HEK293 (cell line): Measurements from ENCODE around the gene MAGEA10.

Experiments used
- CTCF ChIA-PET: fragments of 350-600 bp; formaldehyde crosslinking; extraction: SDS; loops from one replicate; lab custom pipeline; 2021; ENCODE audit warnings: antibody characterized with exemption; lab: Yijun Ruan, JAX
- POLR2A ChIA-PET: fragments of 300-600 bp; formaldehyde crosslinking; extraction: SDS; loops from one replicate; lab custom pipeline; 2020; ENCODE audit warnings: antibody characterized with exemption, inconsistent platforms; lab: Yijun Ruan, JAX
- H3K27ac ChIP-seq: fragments of 200-500 bp; sonication (Bioruptor generic); 2 replicates; pipeline ENCODE4 v1.5.1; 2014; ENCODE audit warnings: low read depth, low read length, control low read depth, inconsistent platforms; ENCODE audit errors: extremely low read depth
- H3K36me3 ChIP-seq, 2 experiments: fragments of 200-500 bp in 1 of 2; sonication (Bioruptor generic) in 1 of 2; 1 replicate in 1 of 2; 2 replicates in 1 of 2; pipeline ENCODE4 v1.5.1; 2014 to 2017; ENCODE audit warnings: inconsistent platforms in 2 of 2, low read length in 2 of 2; ENCODE audit not compliant: control insufficient read depth in 2 of 2, insufficient read depth in 1 of 2
- H3K4me1 ChIP-seq: fragments of 200-500 bp; sonication (Bioruptor generic); 2 replicates; pipeline ENCODE4 v1.5.1; 2014; ENCODE audit warnings: mild to moderate bottlenecking, low read length, inconsistent platforms; ENCODE audit not compliant: control insufficient read depth, insufficient read depth
- H3K4me3 ChIP-seq: 2 replicates; pipeline ENCODE4 v1.5.1; 2011; ENCODE audit warnings: low read depth, mild to moderate bottlenecking, control low read depth, low read length, moderate library complexity
- H3K9me3 ChIP-seq: fragments of 200-500 bp; sonication (Bioruptor generic); 2 replicates; pipeline ENCODE4 v1.5.1; 2014; ENCODE audit warnings: low read depth, low read length, inconsistent platforms; ENCODE audit not compliant: control insufficient read depth, insufficient read depth
- KLF1 ChIP-seq: fragments of 450-650 bp; formaldehyde crosslinking; IDR thresholded peaks from 2 replicates; pipeline ENCODE4 v1.5.1; 2016; ENCODE audit warnings: missing biosample characterization, missing genetic modification characterization
- KLF16 ChIP-seq: fragments of 450-650 bp; formaldehyde crosslinking; IDR thresholded peaks from 2 replicates; pipeline ENCODE4 v1.5.1; 2017; ENCODE audit warnings: missing biosample characterization, missing genetic modification characterization
- KLF9 ChIP-seq: fragments of 450-650 bp; formaldehyde crosslinking; IDR thresholded peaks from 2 replicates; pipeline ENCODE4 v1.5.1; 2016; ENCODE audit warnings: missing biosample characterization, missing genetic modification characterization, low read depth
- TCF7L2 ChIP-seq: IDR thresholded peaks from 2 replicates; pipeline ENCODE4 v1.6.1; 2011; ENCODE audit warnings: low read depth, mild to moderate bottlenecking, inconsistent platforms, low read length, moderate library complexity, borderline replicate concordance
- WT1 ChIP-seq: fragments of 450-650 bp; formaldehyde crosslinking; IDR thresholded peaks from 2 replicates; pipeline ENCODE4 v1.5.1; 2016; ENCODE audit warnings: missing biosample characterization, missing genetic modification characterization
- ZBTB1 ChIP-seq: fragments of 450-650 bp; formaldehyde crosslinking; IDR thresholded peaks from 2 replicates; pipeline ENCODE4 v1.5.1; 2016; ENCODE audit warnings: missing biosample characterization, missing genetic modification characterization
- ZNF140 ChIP-seq: fragments of 450-650 bp; formaldehyde crosslinking; IDR thresholded peaks from 2 replicates; pipeline ENCODE4 v1.5.1; 2016; ENCODE audit warnings: missing biosample characterization, missing genetic modification characterization
- ZNF155 ChIP-seq: fragments of 450-650 bp; formaldehyde crosslinking; IDR thresholded peaks from 2 replicates; pipeline ENCODE4 v1.5.1; 2016; ENCODE audit warnings: missing biosample characterization, missing genetic modification characterization
- ZNF16 ChIP-seq: fragments of 450-650 bp; formaldehyde crosslinking; IDR thresholded peaks from 2 replicates; pipeline ENCODE4 v1.5.1; 2016; ENCODE audit warnings: low read depth, missing biosample characterization, missing genetic modification characterization
- ZNF175 ChIP-seq: fragments of 450-650 bp; formaldehyde crosslinking; IDR thresholded peaks from 2 replicates; pipeline ENCODE4 v1.5.1; 2016; ENCODE audit warnings: missing biosample characterization, missing genetic modification characterization
- ZNF211 ChIP-seq: fragments of 450-650 bp; formaldehyde crosslinking; IDR thresholded peaks from 2 replicates; pipeline ENCODE4 v1.5.1; 2016; ENCODE audit warnings: low read depth, missing biosample characterization, missing genetic modification characterization
- ZNF311 ChIP-seq: fragments of 450-650 bp; formaldehyde crosslinking; IDR thresholded peaks from 2 replicates; pipeline ENCODE4 v1.5.1; 2017; ENCODE audit warnings: missing biosample characterization, missing genetic modification characterization, borderline replicate concordance
- ZNF350 ChIP-seq: fragments of 450-650 bp; formaldehyde crosslinking; IDR thresholded peaks from 2 replicates; pipeline ENCODE4 v1.5.0; 2017; ENCODE audit warnings: missing biosample characterization, mild to moderate bottlenecking, missing genetic modification characterization
- ZNF366 ChIP-seq: fragments of 450-650 bp; formaldehyde crosslinking; conservative IDR thresholded peaks from 2 replicates; pipeline ENCODE4 v1.5.1; 2016; ENCODE audit warnings: missing biosample characterization, missing genetic modification characterization
- ZNF391 ChIP-seq: fragments of 450-650 bp; formaldehyde crosslinking; IDR thresholded peaks from 2 replicates; pipeline ENCODE4 v1.5.1; 2016; ENCODE audit warnings: low read depth, missing biosample characterization, missing genetic modification characterization, borderline replicate concordance
- ZNF426 ChIP-seq: fragments of 450-650 bp; formaldehyde crosslinking; IDR thresholded peaks from 2 replicates; pipeline ENCODE4 v1.5.1; 2017; ENCODE audit warnings: missing biosample characterization, missing genetic modification characterization, mild to moderate bottlenecking, inconsistent platforms, moderate library complexity
- ZNF548 ChIP-seq: fragments of 450-650 bp; formaldehyde crosslinking; IDR thresholded peaks from 2 replicates; pipeline ENCODE4 v1.5.1; 2016; ENCODE audit warnings: missing biosample characterization, missing genetic modification characterization
- ZNF555 ChIP-seq: fragments of 450-650 bp; formaldehyde crosslinking; conservative IDR thresholded peaks from 2 replicates; pipeline ENCODE4 v1.5.1; 2017; ENCODE audit warnings: missing biosample characterization, mild to moderate bottlenecking, missing genetic modification characterization, inconsistent platforms
- ZNF600 ChIP-seq: fragments of 450-650 bp; formaldehyde crosslinking; IDR thresholded peaks from 2 replicates; pipeline ENCODE4 v1.5.1; 2016; ENCODE audit warnings: missing biosample characterization, missing genetic modification characterization
- ZNF677 ChIP-seq: fragments of 450-650 bp; IDR thresholded peaks from 2 replicates; pipeline ENCODE4 v1.5.0; 2018; ENCODE audit warnings: missing biosample characterization, mild to moderate bottlenecking, missing genetic modification characterization, moderate library complexity
- TF ChIP-seq, protein P1 (sequence below): fragments of 450-650 bp; formaldehyde crosslinking; IDR thresholded peaks from 2 replicates; pipeline ENCODE4 v1.5.1; 2017; ENCODE audit warnings: missing biosample characterization, missing genetic modification characterization
- TF ChIP-seq, protein P2 (sequence below): fragments of 450-650 bp; formaldehyde crosslinking; IDR thresholded peaks from 2 replicates; pipeline ENCODE4 v1.5.1; 2016; ENCODE audit warnings: missing biosample characterization, missing genetic modification characterization, low read depth
- TF ChIP-seq, protein P3 (sequence below): fragments of 450-650 bp; formaldehyde crosslinking; IDR thresholded peaks from 2 replicates; pipeline ENCODE4 v1.5.1; 2016; ENCODE audit warnings: missing biosample characterization, missing genetic modification characterization
- TF ChIP-seq, protein P4 (sequence below): sonication (generic); formaldehyde crosslinking; IDR thresholded peaks from 2 replicates; pipeline ENCODE4 v1.8.1; 2022; ENCODE audit warnings: mild to moderate bottlenecking, moderate library complexity, missing genetic modification reagents
- TF ChIP-seq, protein P5 (sequence below): fragments of 450-650 bp; formaldehyde crosslinking; IDR thresholded peaks from 2 replicates; pipeline ENCODE4 v1.5.1; 2016; ENCODE audit warnings: missing biosample characterization, missing genetic modification characterization
- TF ChIP-seq, protein P6 (sequence below): fragments of 450-650 bp; formaldehyde crosslinking; IDR thresholded peaks from 2 replicates; pipeline ENCODE4 v1.5.1; 2016; ENCODE audit warnings: missing biosample characterization, missing genetic modification characterization

MAGEA10 gene

DNA sequence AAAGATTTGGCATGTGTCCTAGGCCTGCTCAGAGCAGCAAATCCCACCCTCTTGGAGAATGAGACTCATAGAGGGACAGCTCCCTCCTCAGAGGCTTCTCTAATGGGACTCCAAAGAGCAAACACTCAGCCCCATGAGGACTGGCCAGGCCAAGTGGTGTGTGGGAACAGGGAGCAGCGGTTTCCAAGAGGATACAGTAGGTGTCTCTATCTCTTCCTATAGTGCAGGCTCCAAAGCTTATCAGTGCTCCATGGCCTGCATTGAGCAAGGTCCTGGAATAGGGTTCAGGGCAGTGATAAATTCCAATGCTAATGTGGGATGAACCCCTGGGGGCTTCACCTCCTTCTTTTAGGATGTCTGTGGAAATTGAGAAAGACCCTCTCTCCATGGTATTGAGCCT lies 15.7 kb upstream of the MAGEA10 start:
- POLR2A ChIA-PET, result no interaction called here
- Histone ChIP-seq H3K36me3 (no peaks in the 10 kb centered on the region), H3K4me3 (no peak overlapping the region)
- TF ChIP-seq KLF16 (no peak), ZNF548 (tag by site-specific recombination) (no peak), ZNF211 (no peak), ZNF16 (tag by site-specific recombination) (no peak), ZNF555 (tag by site-specific recombination) (no peak), ZNF677 (tag by site-specific recombination) (no peak), ZNF311 (no peak)
- TF ChIP-seq, all 188 proteins: peak for 0
- H3K9me3 ChIP-seq, result no peaks in the 10 kb centered on the region
- CTCF ChIA-PET, result interaction anchor here (0.5 kb wide), 1 partner anchor 181 kb away, joined by 4 read pairs; no protein-coding TSS in a partner anchor
- H3K27ac ChIP-seq, result no peak overlapping the region
- H3K4me1 ChIP-seq, result no peaks in the 10 kb centered on the region

DNA sequence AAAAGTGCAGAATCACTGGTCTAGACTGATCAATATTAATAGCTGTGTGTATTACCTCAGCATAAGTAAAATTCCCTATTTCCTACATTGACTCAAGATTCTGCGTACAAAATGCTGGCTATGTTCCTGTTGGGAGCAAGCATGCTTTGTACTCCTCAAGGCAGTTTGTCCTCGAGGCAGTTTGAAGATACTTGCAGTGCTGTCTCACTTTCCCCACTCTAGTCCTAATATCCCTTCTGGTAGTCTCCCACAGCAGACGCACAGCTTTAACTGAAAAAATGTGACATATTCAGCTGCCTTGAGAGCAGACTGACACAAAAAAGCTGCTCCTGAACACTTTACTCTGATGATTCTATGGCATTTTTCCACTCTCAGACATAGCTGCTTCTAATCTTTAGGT lies 12.9 kb upstream of the MAGEA10 start:
- Histone ChIP-seq H3K27ac (no peak overlapping the region), H3K4me3 (no peak overlapping the region), H3K9me3 (no peaks in the 10 kb centered on the region), H3K4me1 (no peaks in the 10 kb centered on the region), H3K36me3 (no peaks in the 10 kb centered on the region)
- no peak for TF ChIP-seq ZNF426 (tag by site-specific recombination)
- TF ChIP-seq KLF9 (tag by site-specific recombination), result no peak
- TF ChIP-seq KLF1 (tag by site-specific recombination), result no peak
- TF ChIP-seq, protein P1, sequence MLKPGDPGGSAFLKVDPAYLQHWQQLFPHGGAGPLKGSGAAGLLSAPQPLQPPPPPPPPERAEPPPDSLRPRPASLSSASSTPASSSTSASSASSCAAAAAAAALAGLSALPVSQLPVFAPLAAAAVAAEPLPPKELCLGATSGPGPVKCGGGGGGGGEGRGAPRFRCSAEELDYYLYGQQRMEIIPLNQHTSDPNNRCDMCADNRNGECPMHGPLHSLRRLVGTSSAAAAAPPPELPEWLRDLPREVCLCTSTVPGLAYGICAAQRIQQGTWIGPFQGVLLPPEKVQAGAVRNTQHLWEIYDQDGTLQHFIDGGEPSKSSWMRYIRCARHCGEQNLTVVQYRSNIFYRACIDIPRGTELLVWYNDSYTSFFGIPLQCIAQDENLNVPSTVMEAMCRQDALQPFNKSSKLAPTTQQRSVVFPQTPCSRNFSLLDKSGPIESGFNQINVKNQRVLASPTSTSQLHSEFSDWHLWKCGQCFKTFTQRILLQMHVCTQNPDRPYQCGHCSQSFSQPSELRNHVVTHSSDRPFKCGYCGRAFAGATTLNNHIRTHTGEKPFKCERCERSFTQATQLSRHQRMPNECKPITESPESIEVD (tag by site-specific recombination), result no peak
- no peak for TF ChIP-seq ZNF366 (tag by site-specific recombination)
- TF ChIP-seq ZNF140, result no peak
- TF ChIP-seq, protein P2, sequence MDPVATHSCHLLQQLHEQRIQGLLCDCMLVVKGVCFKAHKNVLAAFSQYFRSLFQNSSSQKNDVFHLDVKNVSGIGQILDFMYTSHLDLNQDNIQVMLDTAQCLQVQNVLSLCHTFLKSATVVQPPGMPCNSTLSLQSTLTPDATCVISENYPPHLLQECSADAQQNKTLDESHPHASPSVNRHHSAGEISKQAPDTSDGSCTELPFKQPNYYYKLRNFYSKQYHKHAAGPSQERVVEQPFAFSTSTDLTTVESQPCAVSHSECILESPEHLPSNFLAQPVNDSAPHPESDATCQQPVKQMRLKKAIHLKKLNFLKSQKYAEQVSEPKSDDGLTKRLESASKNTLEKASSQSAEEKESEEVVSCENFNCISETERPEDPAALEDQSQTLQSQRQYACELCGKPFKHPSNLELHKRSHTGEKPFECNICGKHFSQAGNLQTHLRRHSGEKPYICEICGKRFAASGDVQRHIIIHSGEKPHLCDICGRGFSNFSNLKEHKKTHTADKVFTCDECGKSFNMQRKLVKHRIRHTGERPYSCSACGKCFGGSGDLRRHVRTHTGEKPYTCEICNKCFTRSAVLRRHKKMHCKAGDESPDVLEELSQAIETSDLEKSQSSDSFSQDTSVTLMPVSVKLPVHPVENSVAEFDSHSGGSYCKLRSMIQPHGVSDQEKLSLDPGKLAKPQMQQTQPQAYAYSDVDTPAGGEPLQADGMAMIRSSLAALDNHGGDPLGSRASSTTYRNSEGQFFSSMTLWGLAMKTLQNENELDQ, result no peak
- TF ChIP-seq, protein P3, sequence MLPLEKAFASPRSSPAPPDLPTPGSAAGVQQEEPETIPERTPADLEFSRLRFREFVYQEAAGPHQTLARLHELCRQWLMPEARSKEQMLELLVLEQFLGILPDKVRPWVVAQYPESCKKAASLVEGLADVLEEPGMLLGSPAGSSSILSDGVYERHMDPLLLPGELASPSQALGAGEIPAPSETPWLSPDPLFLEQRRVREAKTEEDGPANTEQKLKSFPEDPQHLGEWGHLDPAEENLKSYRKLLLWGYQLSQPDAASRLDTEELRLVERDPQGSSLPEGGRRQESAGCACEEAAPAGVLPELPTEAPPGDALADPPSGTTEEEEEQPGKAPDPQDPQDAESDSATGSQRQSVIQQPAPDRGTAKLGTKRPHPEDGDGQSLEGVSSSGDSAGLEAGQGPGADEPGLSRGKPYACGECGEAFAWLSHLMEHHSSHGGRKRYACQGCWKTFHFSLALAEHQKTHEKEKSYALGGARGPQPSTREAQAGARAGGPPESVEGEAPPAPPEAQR, result no peak
- no peak for TF ChIP-seq ZNF350 (tag by site-specific recombination)
- TF ChIP-seq ZNF391, result no peak
- no peak for TF ChIP-seq ZNF600 (tag by site-specific recombination)
- no peak for TF ChIP-seq ZNF175 (tag by site-specific recombination)
- TF ChIP-seq ZBTB1 (tag by site-specific recombination), result no peak
- TF ChIP-seq, protein P4, sequence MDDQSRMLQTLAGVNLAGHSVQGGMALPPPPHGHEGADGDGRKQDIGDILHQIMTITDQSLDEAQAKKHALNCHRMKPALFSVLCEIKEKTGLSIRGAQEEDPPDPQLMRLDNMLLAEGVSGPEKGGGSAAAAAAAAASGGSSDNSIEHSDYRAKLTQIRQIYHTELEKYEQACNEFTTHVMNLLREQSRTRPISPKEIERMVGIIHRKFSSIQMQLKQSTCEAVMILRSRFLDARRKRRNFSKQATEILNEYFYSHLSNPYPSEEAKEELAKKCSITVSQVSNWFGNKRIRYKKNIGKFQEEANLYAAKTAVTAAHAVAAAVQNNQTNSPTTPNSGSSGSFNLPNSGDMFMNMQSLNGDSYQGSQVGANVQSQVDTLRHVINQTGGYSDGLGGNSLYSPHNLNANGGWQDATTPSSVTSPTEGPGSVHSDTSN, result no peak
- no peak for TF ChIP-seq TCF7L2
- TF ChIP-seq, protein P5, sequence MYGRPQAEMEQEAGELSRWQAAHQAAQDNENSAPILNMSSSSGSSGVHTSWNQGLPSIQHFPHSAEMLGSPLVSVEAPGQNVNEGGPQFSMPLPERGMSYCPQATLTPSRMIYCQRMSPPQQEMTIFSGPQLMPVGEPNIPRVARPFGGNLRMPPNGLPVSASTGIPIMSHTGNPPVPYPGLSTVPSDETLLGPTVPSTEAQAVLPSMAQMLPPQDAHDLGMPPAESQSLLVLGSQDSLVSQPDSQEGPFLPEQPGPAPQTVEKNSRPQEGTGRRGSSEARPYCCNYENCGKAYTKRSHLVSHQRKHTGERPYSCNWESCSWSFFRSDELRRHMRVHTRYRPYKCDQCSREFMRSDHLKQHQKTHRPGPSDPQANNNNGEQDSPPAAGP (tag by site-specific recombination), result no peak
- TF ChIP-seq WT1, result no peak
- TF ChIP-seq, protein P6, sequence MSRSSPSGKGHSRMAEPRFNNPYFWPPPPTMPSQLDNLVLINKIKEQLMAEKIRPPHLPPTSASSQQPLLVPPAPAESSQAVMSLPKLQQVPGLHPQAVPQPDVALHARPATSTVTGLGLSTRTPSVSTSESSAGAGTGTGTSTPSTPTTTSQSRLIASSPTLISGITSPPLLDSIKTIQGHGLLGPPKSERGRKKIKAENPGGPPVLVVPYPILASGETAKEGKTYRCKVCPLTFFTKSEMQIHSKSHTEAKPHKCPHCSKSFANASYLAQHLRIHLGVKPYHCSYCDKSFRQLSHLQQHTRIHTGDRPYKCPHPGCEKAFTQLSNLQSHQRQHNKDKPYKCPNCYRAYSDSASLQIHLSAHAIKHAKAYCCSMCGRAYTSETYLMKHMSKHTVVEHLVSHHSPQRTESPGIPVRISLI (tag by site-specific recombination), result no peak
- no peak for TF ChIP-seq ZNF155 (tag by site-specific recombination)
- ChIA-PET POLR2A (no interaction called here), CTCF (no interaction called here)
